HG02571 (cell line): ENCODE data around the gene BMP10.
A peak's percentile ranks its signal among the peaks of the same experiment; 100 is the strongest.

Source experiments
- ATAC-seq: cut with Tn5 transposase; IDR thresholded peaks from one replicate; pipeline ENCODE4 v1.9.1; 2021; ENCODE audit warnings: mild to moderate bottlenecking, moderate library complexity; ENCODE audit not compliant: unreplicated experiment

The BMP10 gene

GRCh38 chr2:68855550-68855949 is 15.6 kb downstream of the BMP10 start:
- ATAC-seq, result no peak

GRCh38 chr2:68854476-68854875 is 16.7 kb downstream of the BMP10 start:
- no peak for ATAC-seq

- no peak for ATAC-seq
These were observed 17.3 kb downstream of the BMP10 start for GRCh38 chr2:68853915-68854314.

- no peak for ATAC-seq
These were observed 18.2 kb downstream of the BMP10 start for GRCh38 chr2:68853035-68853434.

- ATAC-seq, result no peak
These were observed 20.7 kb downstream of the BMP10 start for GRCh38 chr2:68850524-68850923.

GRCh38 chr2:68849579-68850030 is 21.6 kb downstream of the BMP10 start:
- ATAC-seq, result no peak

GRCh38 chr2:68847751-68848150 is 23.4 kb downstream of the BMP10 start:
- no peak for ATAC-seq

- no peak for ATAC-seq
These were observed 25.1 kb downstream of the BMP10 start for GRCh38 chr2:68846091-68846490.

- ATAC-seq, result no peak
These were observed 26.2 kb downstream of the BMP10 start for GRCh38 chr2:68845043-68845442.

- ATAC-seq, result no peak
These were observed 31.9 kb downstream of the BMP10 start for GRCh38 chr2:68839260-68839833.

- ATAC-seq, result no peak
These were observed 32.6 kb downstream of the BMP10 start for GRCh38 chr2:68838641-68839040.

- peak; percentile 73 for ATAC-seq
These were observed 33.3 kb downstream of the BMP10 start for GRCh38 chr2:68837861-68838341.

- no peak for ATAC-seq
These were observed 33.9 kb downstream of the BMP10 start for GRCh38 chr2:68837164-68837860.

GRCh38 chr2:68835621-68836020 is 35.6 kb downstream of the BMP10 start:
- ATAC-seq, result no peak

GRCh38 chr2:68834737-68835376 is 36.3 kb downstream of the BMP10 start:
- no peak for ATAC-seq

GRCh38 chr2:68833162-68833561 is 38.0 kb downstream of the BMP10 start:
- no peak for ATAC-seq

- peak; percentile 62 for ATAC-seq
These were observed 38.8 kb downstream of the BMP10 start for GRCh38 chr2:68832233-68832869.

GRCh38 chr2:68831686-68832232 is 39.4 kb downstream of the BMP10 start:
- ATAC-seq, result no peak

- no peak for ATAC-seq
These were observed 41.4 kb downstream of the BMP10 start for GRCh38 chr2:68829749-68830148.

- ATAC-seq, result no peak
These were observed 42.1 kb downstream of the BMP10 start for GRCh38 chr2:68828887-68829708.
